Esophagus squamous epithelium (tissue), 5 donors: Measurements from ENCODE around the gene ITGB5. TPM values are rescaled to one million over a fixed set of nuclear protein-coding genes. Genes with fewer than 3 reads are reported as not detected.
A peak's percentile ranks its signal among the peaks of the same experiment; 100 is the strongest.
"Not testable (repeated sequence)": the region's sequence is repeated elsewhere in the genome, so short reads cannot be mapped to it uniquely, and the experiment has no call there.

ENCODE experiments used
- DNase-seq: peaks from one replicate; lab custom pipeline; 2025; lab: John Stamatoyannopoulos, UW
- H3K27ac ChIP-seq, 4 donors: fragments of 200-600 bp; sonication (generic); one replicate each; pipeline ENCODE4 v1.5.1; 2016 to 2019; ENCODE audit warnings: mild to moderate bottlenecking in 1 of 4
- H3K27me3 ChIP-seq, 4 donors: fragments of 200-600 bp; sonication (generic); 1 replicate in 3 of 4; 2 replicates in 1 of 4; pipeline versions ENCODE4 v1.5.1 to v1.6.0; 2017 to 2021; ENCODE audit warnings: antibody characterized with exemption in 1 of 4
- H3K36me3 ChIP-seq, 3 donors: fragments of 200-600 bp; sonication (generic); one replicate each; pipeline ENCODE4 v1.5.1; 2016 to 2019
- H3K4me1 ChIP-seq, 3 donors: fragments of 200-600 bp; sonication (generic); one replicate each; pipeline ENCODE4 v1.5.1; 2017 to 2019
- H3K4me3 ChIP-seq, 4 donors: fragments of 200-600 bp; sonication (generic); 1 replicate in 3 of 4; 2 replicates in 1 of 4; pipeline ENCODE4 v1.5.1; 2016 to 2019; ENCODE audit warnings: mild to moderate bottlenecking in 2 of 4, moderate library complexity in 1 of 4
- H3K9me3 ChIP-seq, 3 donors: fragments of 200-600 bp; sonication (generic); one replicate each; pipeline ENCODE4 v1.5.1; 2016 to 2019
- POLR2A ChIP-seq, 4 donors: fragments of 450-650 bp; IDR thresholded peaks; one replicate each; pipeline ENCODE4 v1.6.1; 2017; ENCODE audit warnings: antibody characterized with exemption in 4 of 4, mild to moderate bottlenecking in 4 of 4, moderate library complexity in 3 of 4
- WGBS, 2 donors: methylation state at CpG; one replicate each; pipeline ENCODE4 v1.1.5; 2018; 5-methylcytosine and 5-hydroxymethylcytosine counted together
- intact Hi-C: fragments of 100-400 bp; cut with DNase I; formaldehyde crosslinking; loops from one replicate; pipeline ENCODE4 v1.15.0; 2022
- total RNA-seq, 4 donors: library from RNA; depleted of rRNA; stranded (reverse); fragments of >200 nt; gene quantifications; one replicate each; pipeline ENCODE4 v1.1.0, GENCODE V29; 2016
- TF ChIP-seq, protein P1 (sequence below), 6 experiments: fragments of 450-650 bp in 4 of 6; fragments of 200-600 bp in 2 of 6; sonication (generic) in 2 of 6; IDR thresholded peaks; one replicate each; pipeline ENCODE4 v1.5.1; 2016 to 2019; ENCODE audit warnings: antibody characterized with exemption in 6 of 6, mild to moderate bottlenecking in 4 of 6, moderate library complexity in 4 of 6
- donor health status: DM: yes; HTN: yes; CAD: no.

The ITGB5 gene
- total RNA-seq, 4 donors from 2014 or later: 68.4 to 114 (median 79.7) TPM

DNA sequence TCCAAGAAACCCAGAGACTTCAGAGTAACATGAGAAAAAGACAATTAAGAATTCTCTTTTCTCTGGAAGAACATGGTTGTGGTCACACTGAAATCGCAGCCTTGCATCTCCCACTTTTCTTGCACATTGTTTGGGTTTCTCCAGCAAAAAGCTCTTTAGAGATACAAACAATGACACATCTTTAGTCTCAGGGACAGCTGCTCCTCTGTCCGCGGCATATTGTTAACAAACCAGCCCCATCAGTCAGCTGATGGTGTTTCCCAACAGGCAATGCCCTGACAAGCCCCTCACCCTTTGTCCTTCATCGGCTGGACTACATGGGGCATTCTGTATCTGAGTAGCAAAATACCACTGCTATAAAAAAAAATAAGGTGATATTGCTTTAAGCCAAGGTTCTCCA, 103.5 kb downstream of the ITGB5 start:
- Histone ChIP-seq H3K27ac (peak overlapping the region in 2 of 4 donors; percentile 34 to 53), H3K36me3 (peaks cover 0 to 29% (median under 1%) of the 10 kb centered on the region in 3 donors), H3K4me3 (no peak overlapping the region), H3K9me3 (no peaks in the 10 kb centered on the region), H3K4me1 (peaks cover 33 to 92% (median 37%) of the 10 kb centered on the region in 3 donors), H3K27me3 (no peaks in the 10 kb centered on the region)
- TF ChIP-seq, protein P1, sequence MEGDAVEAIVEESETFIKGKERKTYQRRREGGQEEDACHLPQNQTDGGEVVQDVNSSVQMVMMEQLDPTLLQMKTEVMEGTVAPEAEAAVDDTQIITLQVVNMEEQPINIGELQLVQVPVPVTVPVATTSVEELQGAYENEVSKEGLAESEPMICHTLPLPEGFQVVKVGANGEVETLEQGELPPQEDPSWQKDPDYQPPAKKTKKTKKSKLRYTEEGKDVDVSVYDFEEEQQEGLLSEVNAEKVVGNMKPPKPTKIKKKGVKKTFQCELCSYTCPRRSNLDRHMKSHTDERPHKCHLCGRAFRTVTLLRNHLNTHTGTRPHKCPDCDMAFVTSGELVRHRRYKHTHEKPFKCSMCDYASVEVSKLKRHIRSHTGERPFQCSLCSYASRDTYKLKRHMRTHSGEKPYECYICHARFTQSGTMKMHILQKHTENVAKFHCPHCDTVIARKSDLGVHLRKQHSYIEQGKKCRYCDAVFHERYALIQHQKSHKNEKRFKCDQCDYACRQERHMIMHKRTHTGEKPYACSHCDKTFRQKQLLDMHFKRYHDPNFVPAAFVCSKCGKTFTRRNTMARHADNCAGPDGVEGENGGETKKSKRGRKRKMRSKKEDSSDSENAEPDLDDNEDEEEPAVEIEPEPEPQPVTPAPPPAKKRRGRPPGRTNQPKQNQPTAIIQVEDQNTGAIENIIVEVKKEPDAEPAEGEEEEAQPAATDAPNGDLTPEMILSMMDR (IDR thresholded peaks at IDR 0.05): no peak
- TF ChIP-seq POLR2A (IDR thresholded peaks at IDR 0.05): no peak
- WGBS, 2 donors: 74 to 84% methylated on average over 4 of the region's 4 CpGs
- intact Hi-C loops: loop anchor here (10.0 kb wide), 1 partner anchor 501 kb away; no protein-coding TSS in a partner anchor
- DNase-seq: no peak

DNA sequence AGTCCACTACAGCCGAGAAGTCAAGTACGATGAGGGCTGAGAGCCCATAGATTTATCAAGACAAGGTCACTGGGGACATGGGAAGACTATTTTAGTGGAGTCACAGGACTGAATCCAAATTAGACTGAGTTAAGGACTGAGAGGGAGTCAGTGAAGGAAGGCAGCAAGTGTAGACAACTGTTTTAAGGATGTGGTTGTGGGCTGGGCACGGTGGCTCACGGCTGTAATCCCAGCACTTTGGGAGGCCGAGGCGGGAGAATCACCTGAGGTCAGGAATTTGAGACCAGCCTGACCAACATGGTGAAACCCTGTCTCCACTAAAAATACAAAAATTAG, 104.8 kb downstream of the ITGB5 start:
- H3K9me3 ChIP-seq, H3K27me3 ChIP-seq, DNase-seq, H3K4me3 ChIP-seq: not testable (repeated sequence)
- 76 to 79% methylated on average over 6 of the region's 6 CpGs for WGBS, 2 donors
- peak overlapping the region in 1 of 4 donors; percentile 87 for H3K27ac ChIP-seq
- peaks cover 0 to 29% (median 5%) of the 10 kb centered on the region in 3 donors for H3K36me3 ChIP-seq
- H3K4me1 ChIP-seq: peaks cover 31 to 82% (median 37%) of the 10 kb centered on the region in 3 donors
- intact Hi-C loops: loop anchor here (10.0 kb wide), 1 partner anchor 502 kb away; no protein-coding TSS in a partner anchor

DNA sequence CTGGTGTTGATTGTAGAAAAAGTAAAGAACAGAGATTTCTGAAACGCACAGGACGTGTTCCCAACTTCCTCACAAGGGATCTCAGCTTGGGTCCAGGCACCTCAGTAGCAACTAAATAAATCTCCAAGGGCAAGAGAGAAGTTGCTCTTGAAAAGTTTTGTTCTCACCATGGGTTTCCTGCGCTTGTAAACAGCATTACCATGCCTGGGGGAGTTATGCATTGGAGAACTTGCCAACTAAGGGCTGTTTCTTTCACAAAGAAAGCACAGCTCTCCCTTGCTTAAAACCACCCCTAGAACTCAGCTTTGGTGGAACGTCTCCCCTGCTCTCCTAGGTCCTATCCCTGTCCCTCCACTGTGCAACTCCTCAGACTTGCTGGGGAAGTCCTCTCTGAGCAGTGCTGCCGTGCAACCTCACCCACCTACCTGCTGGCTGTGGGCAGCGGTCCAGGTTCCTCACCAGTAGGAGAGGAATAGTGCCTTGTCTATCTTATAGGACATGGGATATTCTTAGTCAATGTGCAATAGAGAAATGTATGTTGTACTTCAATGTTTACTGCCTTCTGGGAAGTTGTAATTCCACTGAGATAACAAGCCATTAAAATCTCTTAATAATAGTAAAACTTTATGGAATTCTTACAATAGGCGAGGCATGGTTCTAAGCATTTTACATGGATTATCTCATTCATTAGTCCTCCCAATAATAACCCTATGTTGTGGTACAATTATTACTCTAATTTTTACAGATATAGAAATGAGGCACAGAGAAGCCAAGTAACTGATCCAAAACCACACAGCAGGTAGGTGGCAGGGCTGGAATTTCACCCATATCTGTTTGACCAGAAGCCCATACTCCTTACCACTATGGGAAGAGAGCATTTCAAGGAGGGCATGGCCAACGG, 105.4 kb downstream of the ITGB5 start:
- Histone ChIP-seq H3K27me3 (no peaks in the 10 kb centered on the region), H3K4me3 (no peak overlapping the region), H3K27ac (peak overlapping the region; percentile 79 to 93 (median 87)), H3K4me1 (peaks cover 24 to 76% (median 32%) of the 10 kb centered on the region in 3 donors), H3K36me3 (peaks cover 0 to 33% (median 5%) of the 10 kb centered on the region in 3 donors), H3K9me3 (no peaks in the 10 kb centered on the region)
- no peak for DNase-seq
- TF ChIP-seq POLR2A (IDR thresholded peaks at IDR 0.05): no peak
- TF ChIP-seq, protein P1 (IDR thresholded peaks at IDR 0.05): no peak
- intact Hi-C loops: loop anchor here (10.0 kb wide), 1 partner anchor 503 kb away; no protein-coding TSS in a partner anchor
- 58 to 64% methylated on average over 6 to 8 of the region's 8 CpGs for WGBS, 2 donors

DNA sequence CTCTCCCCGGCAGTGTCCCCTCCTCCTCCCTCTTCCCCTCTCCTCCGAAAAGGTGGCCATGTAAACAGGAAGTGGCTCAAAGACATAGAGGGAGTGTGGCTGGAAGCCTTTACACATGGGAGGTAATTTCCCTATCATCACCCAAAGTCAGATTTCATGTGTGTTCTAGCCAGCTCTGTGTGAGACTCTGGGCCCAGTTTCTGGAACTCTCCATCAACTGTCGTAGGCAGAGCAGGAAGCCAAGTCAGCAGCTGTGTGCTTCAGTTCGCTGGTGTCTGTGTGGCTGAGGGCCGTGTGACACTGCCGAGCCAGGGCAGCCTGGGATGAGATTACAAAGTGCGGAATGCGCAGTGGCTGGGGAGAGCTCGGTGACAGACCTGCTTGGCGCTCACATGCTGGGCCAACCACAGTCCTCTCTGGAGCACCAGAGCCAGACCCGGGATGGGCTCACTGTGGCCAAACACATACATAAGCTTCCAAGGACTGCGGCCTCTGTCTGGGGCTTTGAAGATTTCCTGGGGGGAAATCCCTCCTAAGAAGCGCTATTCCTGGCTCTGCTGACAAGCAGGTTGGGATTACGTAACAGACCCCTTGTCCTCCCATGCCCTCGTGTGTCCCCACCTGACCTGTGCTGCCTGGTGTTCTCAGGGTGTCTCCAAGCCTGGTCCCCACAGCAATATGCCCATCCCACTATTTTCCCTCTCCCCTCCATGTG, 106.2 kb downstream of the ITGB5 start:
- intact Hi-C loops: loop anchor here (10.0 kb wide), 1 partner anchor 504 kb away; no protein-coding TSS in a partner anchor
- TF ChIP-seq, protein P1 (IDR thresholded peaks at IDR 0.05): no peak
- TF ChIP-seq POLR2A (IDR thresholded peaks at IDR 0.05): no peak
- DNase-seq: no peak
- no peaks in the 10 kb centered on the region for H3K9me3 ChIP-seq
- peaks cover 0 to 41% (median 5%) of the 10 kb centered on the region in 3 donors for H3K36me3 ChIP-seq
- peak overlapping the region in 2 of 4 donors; percentile 5 to 13 for H3K4me3 ChIP-seq
- H3K27me3 ChIP-seq: no peaks in the 10 kb centered on the region
- 33 to 50% methylated on average over 12 to 14 of the region's 15 CpGs for WGBS, 2 donors
- H3K27ac ChIP-seq: peak overlapping the region; percentile 79 to 93 (median 87)
- H3K4me1 ChIP-seq: peaks cover 19 to 68% (median 25%) of the 10 kb centered on the region in 3 donors

DNA sequence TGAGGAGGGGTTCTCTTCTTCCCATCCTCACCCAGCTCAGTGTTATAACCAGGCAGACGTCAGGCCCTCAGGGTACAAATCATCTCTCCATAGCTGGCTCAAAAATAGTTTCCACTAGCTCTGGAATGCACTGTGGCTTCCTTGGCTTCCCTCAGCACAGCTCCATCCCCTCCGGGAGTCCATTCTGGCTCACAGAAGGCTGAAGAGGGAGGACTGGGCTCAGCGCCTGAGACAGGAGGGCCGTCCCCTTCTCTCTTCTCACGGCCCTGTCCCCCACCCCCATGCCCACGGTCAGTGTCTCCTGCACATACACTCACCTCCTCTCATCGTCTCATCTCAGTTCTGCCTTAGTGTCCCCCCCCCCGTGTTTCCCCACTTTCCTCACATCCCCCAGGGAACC, 106.8 kb downstream of the ITGB5 start:
- WGBS, 2 donors: 34 to 46% methylated on average over 7 to 8 of the region's 8 CpGs
- DNase-seq: no peak
- TF ChIP-seq POLR2A (IDR thresholded peaks at IDR 0.05): no peak
- intact Hi-C loops: loop anchor here (10.0 kb wide), 1 partner anchor 504 kb away; no protein-coding TSS in a partner anchor
- Histone ChIP-seq H3K4me3 (peak overlapping the region in 2 of 4 donors; percentile 5 to 13), H3K36me3 (peaks cover 0 to 47% (median 5%) of the 10 kb centered on the region in 3 donors), H3K9me3 (no peaks in the 10 kb centered on the region), H3K27me3 (no peaks in the 10 kb centered on the region), H3K4me1 (peaks cover 19 to 62% (median 22%) of the 10 kb centered on the region in 3 donors), H3K27ac (peak overlapping the region; percentile 79 to 93 (median 87))
